Cardiac fibroblast (primary cell): Measurements from ENCODE around the gene MAMLD1.

Source experiments
- DNase-seq, 2 donors: peaks; one replicate each; pipeline versions ENCODE4 v3.0.0 to v3.0.0-alpha.2; 2010; ENCODE audit warnings: low read depth in 2 of 2
- H3K4me3 ChIP-seq, 2 donors: replicated peaks in 1 of 2; 1 replicate in 1 of 2; 2 replicates in 1 of 2; pipeline ENCODE4 v1.5.1; 2011; ENCODE audit warnings: low read depth in 2 of 2, low read length in 2 of 2, mild to moderate bottlenecking in 2 of 2, moderate library complexity in 1 of 2
- CTCF ChIP-seq: IDR thresholded peaks from one replicate; pipeline ENCODE4 v1.5.1; 2011; ENCODE audit warnings: low read depth, mild to moderate bottlenecking, low read length, inconsistent platforms

Gene MAMLD1

GRCh38 chrX:150409964-150410363, 46.8 kb downstream of the MAMLD1 start:
- no peak overlapping the region for H3K4me3 ChIP-seq
- TF ChIP-seq CTCF = no peak
- DNase-seq = no peak

GRCh38 chrX:150410513-150410912, 47.4 kb downstream of the MAMLD1 start:
- H3K4me3 ChIP-seq = no peak overlapping the region
- no peak for TF ChIP-seq CTCF
- no peak for DNase-seq

GRCh38 chrX:150411656-150412055, 48.5 kb downstream of the MAMLD1 start:
- no peak overlapping the region for H3K4me3 ChIP-seq
- no peak for TF ChIP-seq CTCF
- no peak for DNase-seq

- no peak for DNase-seq
- no peak overlapping the region for H3K4me3 ChIP-seq
- TF ChIP-seq CTCF = no peak
These were observed 51.1 kb downstream of the MAMLD1 start for GRCh38 chrX:150414228-150414627.

- TF ChIP-seq CTCF = no peak
- no peak for DNase-seq
These were observed 53.4 kb downstream of the MAMLD1 start for GRCh38 chrX:150416469-150416868.

GRCh38 chrX:150421816-150422215, 58.7 kb downstream of the MAMLD1 start:
- peak; percentile 28 to 40 for DNase-seq
- no peak overlapping the region for H3K4me3 ChIP-seq
- no peak for TF ChIP-seq CTCF

More at GRCh38 chrX:150416469-150416868, 53.4 kb downstream of the MAMLD1 start:
- H3K4me3 ChIP-seq = no peak overlapping the region

GRCh38 chrX:150429594-150429993, 66.5 kb downstream of the MAMLD1 start:
- DNase-seq = peak; percentile 74 to 80
- H3K4me3 ChIP-seq = no peak overlapping the region
- TF ChIP-seq CTCF = no peak
